Ovary (tissue), 9 donors: ENCODE measurements around the gene CLDN9. TPM values are rescaled to one million over a fixed set of nuclear protein-coding genes. Genes with fewer than 3 reads are reported as not detected.

Experiments used
- DNase-seq, 5 donors: peaks; one replicate each; pipeline ENCODE4 v3.0.0-alpha.2; 2019 to 2020
- H3K27ac ChIP-seq, 2 donors: fragments of 200-600 bp; one replicate each; pipeline versions ENCODE4 v1.5.1 to v1.8.0; 2019 to 2022
- H3K27me3 ChIP-seq: fragments of 200-600 bp; one replicate; pipeline ENCODE4 v1.8.0; 2022
- H3K36me3 ChIP-seq: fragments of 200-600 bp; sonication (generic); one replicate; pipeline ENCODE4 v1.5.1; 2019
- H3K4me1 ChIP-seq: one replicate; pipeline ENCODE4 v1.8.1; 2013; ENCODE audit warnings: mild to moderate bottlenecking, moderate library complexity; ENCODE audit not compliant: insufficient read depth
- H3K4me3 ChIP-seq: fragments of 200-600 bp; sonication (generic); one replicate; pipeline ENCODE4 v1.5.1; 2017
- H3K9me3 ChIP-seq, 2 donors: fragments of 200-600 bp in 1 of 2; sonication (generic) in 1 of 2; one replicate each; pipeline versions ENCODE4 v1.5.1 to v1.8.1; 2013 to 2019; ENCODE audit warnings: mild to moderate bottlenecking in 1 of 2, moderate library complexity in 1 of 2
- CTCF ChIP-seq, 3 donors: fragments of 450-650 bp in 2 of 3; fragments of 200-600 bp in 1 of 3; IDR thresholded peaks; one replicate each; pipeline versions ENCODE4 v1.5.1 to v1.8.0; 2016 to 2022; ENCODE audit warnings: antibody characterized with exemption in 3 of 3, mild to moderate bottlenecking in 1 of 3
- EP300 ChIP-seq: sonication (generic); formaldehyde crosslinking; IDR thresholded peaks from one replicate; pipeline ENCODE4 v1.6.1; 2017; ENCODE audit warnings: antibody characterized with exemption
- POLR2A ChIP-seq: fragments of 450-650 bp; IDR thresholded peaks from one replicate; pipeline ENCODE4 v1.6.1; 2017; ENCODE audit warnings: antibody characterized with exemption, mild to moderate bottlenecking, moderate library complexity
- WGBS, 3 donors: extraction: QIAGEN DNeasy Blood & Tissue Kit in 1 of 3; methylation state at CpG; one replicate each; pipeline versions ENCODE4 v1.1.5 to v1.1.7; 2013 to 2017; 5-methylcytosine and 5-hydroxymethylcytosine counted together
- intact Hi-C, 4 donors: fragments of 100-400 bp; cut with DNase I; formaldehyde crosslinking; loops; one replicate each; pipeline versions ENCODE4 v1.11.0 to v1.15.1; 2022 to 2023
- polyA plus RNA-seq, 2 donors: library from polyadenylated mRNA; stranded (reverse); fragments of 200-250 nt in 1 of 2; fragments of 350-450 nt in 1 of 2; fragmentation: Illumina TruSeq in 1 of 2; extraction: RNeasy Lipid Tissue Mini Kit (QIAGEN cat#74804) in 1 of 2; gene quantifications; one replicate each; pipeline ENCODE4 v1.2.3, GENCODE V29; 2013 to 2014
- total RNA-seq, 7 donors: library from RNA; depleted of rRNA in 2 of 7; stranded (reverse); fragments of >200 nt in 2 of 7; fragmentation: NEBNext Ultra II Directional in 3 of 7; extraction: Animal tissue kit (Norgen Biotek cat#: 25700) in 3 of 7; gene quantifications; one replicate each; pipeline versions ENCODE4 v1.1.0 to v1.2.4, GENCODE V29; 2016 to 2023
- donor health status: DM: no; HTN: no; CAD: no; lungs with moderate emphysema.
- donor health status: DM: no; HTN: no; CAD: no.
- donor health status: Bipolar disorder and iron deficiency.
- donor health status: DM: yes; HTN: yes; CAD: no.
- donor health status: DM: no; HTN: no; CAD: no.
- donor health status: DM: yes; HTN: yes; CAD: no.

CLDN9 gene
- total and polyA plus RNA-seq, 9 donors = 0.11 to 0.24 (median 0.19) TPM; not detected in 5

- H3K4me3 ChIP-seq = peak within 1 kb of the TSS; percentile 40
- peak; percentile 59 to 86 (median 75) for DNase-seq
- WGBS, 3 donors = 0 to 1% (median 1%) methylated on average over 61 to 98 of the region's 98 CpGs
- TF ChIP-seq POLR2A = no peak
- TF ChIP-seq EP300 = no peak
- intact Hi-C loops = no loop called here
- no peak within 1 kb of the TSS for H3K27ac ChIP-seq
- peaks cover 14% of the 10 kb centered on the region for H3K27me3 ChIP-seq
- peaks cover 10% of the 10 kb centered on the region for H3K4me1 ChIP-seq
- no peaks in the 10 kb centered on the region for H3K9me3 ChIP-seq
- no peaks in the 10 kb centered on the region for H3K36me3 ChIP-seq
These were observed 43.8 kb upstream of the CLDN9 start, which contains the start of gene PAQR4 for GRCh38 chr16:2968738-2969544. TSS of gene PAQR4 (plus strand) at chr16:2969348. CDS start at chr16:2969675, 327 bp downstream.

GRCh38 chr16:2969545-2970521 is 42.9 kb upstream of the CLDN9 start:
- 3 to 8% (median 3%) methylated on average over 19 to 83 of the region's 83 CpGs for WGBS, 3 donors
- H3K4me3 ChIP-seq = peak overlapping the region; percentile 40
- peaks cover 7% of the 10 kb centered on the region for H3K27me3 ChIP-seq
- H3K4me1 ChIP-seq = peaks cover 8% of the 10 kb centered on the region
- DNase-seq = peak in 1 of 5 donors; percentile 19
- H3K36me3 ChIP-seq = no peaks in the 10 kb centered on the region
- H3K27ac ChIP-seq = no peak overlapping the region
- H3K9me3 ChIP-seq = no peaks in the 10 kb centered on the region
- intact Hi-C loops = no loop called here
- TF ChIP-seq CTCF (IDR thresholded peaks at IDR 0.05) (no peak), EP300 (no peak), POLR2A (no peak)

DNA sequence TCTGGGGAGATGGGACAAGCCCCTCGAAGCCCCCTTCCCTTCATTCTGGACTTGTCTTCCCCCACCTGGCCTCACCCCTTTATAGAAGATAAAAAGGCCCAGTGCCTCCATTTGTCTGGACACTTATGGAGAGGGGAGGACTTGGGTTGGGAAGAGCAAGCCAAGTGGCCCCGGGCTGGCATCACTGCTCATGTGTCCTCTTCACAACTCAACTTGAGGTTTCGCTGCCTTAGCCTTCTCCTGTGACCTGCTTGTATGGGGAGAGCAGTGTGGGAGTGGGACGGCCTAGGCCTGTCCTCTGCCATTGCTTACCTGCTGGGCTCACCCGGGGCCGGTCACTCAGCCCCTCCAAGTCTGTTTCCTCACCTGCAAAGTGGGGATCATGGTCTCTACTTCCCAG is 42.2 kb upstream of the CLDN9 start:
- Histone ChIP-seq H3K36me3 (no peaks in the 10 kb centered on the region), H3K27ac (no peak overlapping the region), H3K4me1 (peaks cover 8% of the 10 kb centered on the region), H3K9me3 (no peaks in the 10 kb centered on the region), H3K4me3 (no peak overlapping the region), H3K27me3 (peaks cover 6% of the 10 kb centered on the region)
- TF ChIP-seq CTCF (IDR thresholded peaks at IDR 0.05) = no peak
- no peak for TF ChIP-seq POLR2A
- TF ChIP-seq EP300 = no peak
- WGBS, 3 donors = 81 to 85% (median 82%) methylated on average over 6 of the region's 6 CpGs
- no peak for DNase-seq
- intact Hi-C loops = no loop called here

DNA sequence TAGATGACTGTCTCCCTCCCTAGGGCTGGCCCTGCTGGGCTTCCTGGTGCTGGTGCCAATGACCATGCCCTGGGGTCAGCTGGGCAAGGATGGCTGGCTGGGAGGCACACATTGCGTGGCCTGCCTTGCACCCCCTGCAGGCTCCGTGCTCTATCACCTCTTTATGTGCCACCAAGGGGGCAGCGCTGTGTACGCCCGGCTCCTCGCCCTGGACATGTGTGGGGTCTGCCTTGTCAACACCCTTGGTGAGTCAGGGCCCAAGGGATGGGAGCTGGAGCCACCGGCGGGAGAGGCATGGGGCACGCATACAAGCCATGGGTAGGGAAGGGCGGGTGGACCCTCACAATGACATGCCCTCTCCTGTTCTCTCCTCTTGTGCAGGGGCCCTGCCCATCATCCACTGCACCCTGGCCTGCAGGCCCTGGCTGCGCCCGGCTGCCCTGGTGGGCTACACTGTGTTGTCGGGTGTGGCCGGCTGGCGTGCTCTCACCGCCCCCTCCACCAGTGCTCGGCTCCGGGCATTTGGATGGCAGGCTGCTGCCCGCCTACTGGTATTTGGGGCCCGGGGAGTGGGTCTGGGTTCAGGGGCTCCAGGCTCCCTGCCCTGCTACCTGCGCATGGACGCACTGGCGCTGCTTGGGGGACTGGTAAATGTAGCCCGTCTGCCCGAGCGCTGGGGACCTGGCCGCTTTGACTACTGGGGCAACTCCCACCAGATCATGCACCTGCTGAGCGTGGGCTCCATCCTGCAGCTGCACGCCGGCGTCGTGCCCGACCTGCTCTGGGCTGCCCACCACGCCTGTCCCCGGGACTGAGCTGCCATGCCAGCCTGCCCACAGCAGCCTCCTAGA is 41.4 kb upstream of the CLDN9 start:
- peaks cover 8% of the 10 kb centered on the region for H3K4me1 ChIP-seq
- H3K27me3 ChIP-seq = peaks cover 6% of the 10 kb centered on the region
- H3K27ac ChIP-seq = no peak overlapping the region
- no peaks in the 10 kb centered on the region for H3K36me3 ChIP-seq
- H3K9me3 ChIP-seq = no peaks in the 10 kb centered on the region
- no peak for DNase-seq
- no peak overlapping the region for H3K4me3 ChIP-seq
- TF ChIP-seq CTCF (IDR thresholded peaks at IDR 0.05) (no peak), EP300 (no peak), POLR2A (no peak)
- WGBS, 3 donors = 92 to 94% (median 93%) methylated on average over 33 to 35 of the region's 35 CpGs
- intact Hi-C loops = no loop called here
